Panc1 (cell line): ENCODE measurements around the gene OTOGL. TPM values are rescaled to one million over a fixed set of nuclear protein-coding genes. Genes with fewer than 3 reads are reported as not detected.
"Not testable (repeated sequence)": the region's sequence is repeated elsewhere in the genome, so short reads cannot be mapped to it uniquely, and the experiment has no call there.

Experiments
- ATAC-seq: fragments of 200-7000 bp; cut with Tn5 transposase; 2 replicates; pipeline ENCODE4 v1.9.1; 2020; ENCODE audit warnings: mild to moderate bottlenecking, moderate library complexity
- BruUV-seq: library from RNA; stranded (reverse); fragments of 400-500 nt; replicated peaks from 2 replicates; lab custom pipeline; 2021; lab: Mats Ljungman, UMichigan
- CTCF ChIA-PET: fragments of 300-600 bp; sonication (Branson Sonifier 250); formaldehyde crosslinking; loops from one replicate; lab custom pipeline; 2022; ENCODE audit warnings: antibody characterized with exemption; lab: Charles Lee
- POLR2A ChIA-PET: fragments of 300-600 bp; sonication (Branson Sonifier 250); formaldehyde crosslinking; loops from one replicate; lab custom pipeline; 2022; ENCODE audit warnings: antibody characterized with exemption; lab: Charles Lee
- DNase-seq: peaks from one replicate; pipeline ENCODE4 v3.0.0-alpha.2; 2010; ENCODE audit warnings: low read depth, low spot score
- H3K27ac ChIP-seq: 2 replicates; pipeline ENCODE4 v1.5.1; 2011; ENCODE audit warnings: mild to moderate bottlenecking, low read length, inconsistent platforms
- H3K27me3 ChIP-seq: fragments of 200-500 bp; sonication (Bioruptor generic); 2 replicates; pipeline ENCODE4 v1.6.0; 2014; ENCODE audit warnings: low read length, inconsistent platforms; ENCODE audit not compliant: control insufficient read depth, insufficient read depth
- H3K36me3 ChIP-seq: fragments of 200-500 bp; sonication (Bioruptor generic); 2 replicates; pipeline ENCODE4 v1.5.1; 2014; ENCODE audit warnings: inconsistent platforms, mild to moderate bottlenecking, low read length, moderate library complexity; ENCODE audit not compliant: control insufficient read depth, insufficient read depth
- H3K4me1 ChIP-seq: 2 replicates; pipeline ENCODE4 v1.5.1; 2011; ENCODE audit warnings: inconsistent platforms, mild to moderate bottlenecking, low read length, moderate library complexity; ENCODE audit not compliant: control insufficient read depth, insufficient read depth
- H3K4me3 ChIP-seq, 2 experiments: 2 replicates each; pipeline ENCODE4 v1.5.1; 2011 to 2012; ENCODE audit warnings: low read depth in 2 of 2, low read length in 2 of 2, mild to moderate bottlenecking in 2 of 2, inconsistent platforms in 1 of 2, moderate library complexity in 1 of 2
- H3K9me3 ChIP-seq: fragments of 200-500 bp; sonication (Bioruptor generic); 2 replicates; pipeline ENCODE4 v1.5.1; 2014; ENCODE audit warnings: low read depth, mild to moderate bottlenecking, inconsistent platforms, low read length, moderate library complexity; ENCODE audit not compliant: control insufficient read depth, insufficient read depth
- POLR2AphosphoS5 ChIP-seq: IDR thresholded peaks from 2 replicates; pipeline ENCODE4 v1.6.1; 2012; ENCODE audit warnings: mild to moderate bottlenecking, low read depth, low read length, moderate library complexity
- REST ChIP-seq, 2 experiments: IDR thresholded peaks; 2 replicates each; pipeline ENCODE4 v1.6.1; 2011 to 2012; ENCODE audit warnings: low read depth in 2 of 2, control low read depth in 1 of 2, low read length in 1 of 2, mild to moderate bottlenecking in 1 of 2, moderate library complexity in 1 of 2; ENCODE audit not compliant: insufficient read depth in 1 of 2
- SIN3A ChIP-seq: IDR thresholded peaks from 2 replicates; pipeline ENCODE4 v1.6.1; 2012; ENCODE audit warnings: low read depth, mild to moderate bottlenecking, low read length, moderate library complexity, borderline replicate concordance; ENCODE audit not compliant: insufficient read depth
- TCF7L2 ChIP-seq: IDR thresholded peaks from 2 replicates; pipeline ENCODE4 v1.6.1; 2011; ENCODE audit warnings: mild to moderate bottlenecking, low read depth, low read length, inconsistent platforms
- in situ Hi-C: cut with HindIII; loops from 2 replicates; pipeline ENCODE4 v1.10.0; 2016; ENCODE audit warnings: low sequenced_read_pairs, low pct_unique_long_range_greater_than_20kb
- intact Hi-C: fragments of 100-400 bp; cut with micrococcal nuclease; formaldehyde crosslinking; loops from one replicate; pipeline ENCODE4 v1.10.0; 2022; ENCODE audit not compliant: unreplicated experiment
- total RNA-seq: library from RNA; stranded (reverse); gene quantifications from one replicate; pipeline ENCODE4 v1.2.1, GENCODE V29; 2021; ENCODE audit not compliant: unreplicated experiment
- TF ChIP-seq, protein P1 (sequence below): fragments of 450-650 bp; IDR thresholded peaks from 2 replicates; pipeline ENCODE4 v1.5.1; 2017; ENCODE audit warnings: mild to moderate bottlenecking

OTOGL gene
- total RNA-seq, 1 experiment from 2014 or later: not detected

DNA sequence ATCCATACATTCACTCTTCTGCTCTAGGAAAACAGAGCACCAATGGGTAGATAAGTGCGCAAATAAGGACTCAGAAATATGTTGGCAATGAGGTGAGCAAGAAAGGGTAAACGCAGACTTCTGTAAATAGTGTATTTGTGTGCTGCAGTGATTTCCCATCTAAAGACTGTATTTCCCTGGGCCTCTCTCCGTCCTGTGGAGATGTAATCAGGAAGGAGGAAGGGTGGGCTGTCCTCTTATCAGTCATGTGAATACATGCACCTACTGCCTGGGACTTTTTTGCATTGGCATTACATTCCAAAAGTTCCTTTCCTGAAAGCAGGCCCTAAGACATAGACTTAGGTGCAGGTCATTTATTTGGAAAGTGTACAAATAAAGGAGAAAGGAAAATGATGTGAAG lies 114.5 kb downstream of the OTOGL start:
- no peaks in the 10 kb centered on the region for H3K4me1 ChIP-seq
- intact Hi-C loops: no loop called here
- ATAC-seq (no peak), DNase-seq (no peak)
- ChIA-PET CTCF (no interaction called here), POLR2A (no interaction called here)
- no peaks in the 10 kb centered on the region for H3K9me3 ChIP-seq
- in situ Hi-C loops: no loop called here
- TF ChIP-seq REST (IDR thresholded peaks at IDR 0.05; ENCODE audit: insufficient read depth in 1 of 2, low read depth in 2 of 2, low read length in 1 of 2) (no peak), POLR2AphosphoS5 (no peak), TCF7L2 (no peak), SIN3A (no peak)
- TF ChIP-seq, protein P1, sequence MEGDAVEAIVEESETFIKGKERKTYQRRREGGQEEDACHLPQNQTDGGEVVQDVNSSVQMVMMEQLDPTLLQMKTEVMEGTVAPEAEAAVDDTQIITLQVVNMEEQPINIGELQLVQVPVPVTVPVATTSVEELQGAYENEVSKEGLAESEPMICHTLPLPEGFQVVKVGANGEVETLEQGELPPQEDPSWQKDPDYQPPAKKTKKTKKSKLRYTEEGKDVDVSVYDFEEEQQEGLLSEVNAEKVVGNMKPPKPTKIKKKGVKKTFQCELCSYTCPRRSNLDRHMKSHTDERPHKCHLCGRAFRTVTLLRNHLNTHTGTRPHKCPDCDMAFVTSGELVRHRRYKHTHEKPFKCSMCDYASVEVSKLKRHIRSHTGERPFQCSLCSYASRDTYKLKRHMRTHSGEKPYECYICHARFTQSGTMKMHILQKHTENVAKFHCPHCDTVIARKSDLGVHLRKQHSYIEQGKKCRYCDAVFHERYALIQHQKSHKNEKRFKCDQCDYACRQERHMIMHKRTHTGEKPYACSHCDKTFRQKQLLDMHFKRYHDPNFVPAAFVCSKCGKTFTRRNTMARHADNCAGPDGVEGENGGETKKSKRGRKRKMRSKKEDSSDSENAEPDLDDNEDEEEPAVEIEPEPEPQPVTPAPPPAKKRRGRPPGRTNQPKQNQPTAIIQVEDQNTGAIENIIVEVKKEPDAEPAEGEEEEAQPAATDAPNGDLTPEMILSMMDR: no peak
- H3K27me3 ChIP-seq: no peaks in the 10 kb centered on the region
- BruUV-seq: no TSS peak
- no peak overlapping the region for H3K27ac ChIP-seq
- no peak overlapping the region for H3K4me3 ChIP-seq
- no peaks in the 10 kb centered on the region for H3K36me3 ChIP-seq

GRCh38 chr12:80217011-80217535 lies 117.7 kb downstream of the OTOGL start:
- no peaks in the 10 kb centered on the region for H3K36me3 ChIP-seq
- in situ Hi-C loops: no loop called here
- no peak overlapping the region for H3K4me3 ChIP-seq
- no peak overlapping the region for H3K27ac ChIP-seq
- ChIA-PET CTCF (no interaction called here), POLR2A (no interaction called here)
- no peak for TF ChIP-seq SIN3A
- TF ChIP-seq POLR2AphosphoS5: no peak
- TF ChIP-seq, protein P1: no peak
- TF ChIP-seq TCF7L2: no peak
- no peak for TF ChIP-seq REST (IDR thresholded peaks at IDR 0.05; ENCODE audit: insufficient read depth in 1 of 2, low read depth in 2 of 2, low read length in 1 of 2)
- no peaks in the 10 kb centered on the region for H3K27me3 ChIP-seq
- BruUV-seq: no TSS peak
- H3K9me3 ChIP-seq: no peaks in the 10 kb centered on the region
- no peak for DNase-seq
- no peak for ATAC-seq
- intact Hi-C loops: no loop called here
- H3K4me1 ChIP-seq: no peaks in the 10 kb centered on the region

- H3K9me3 ChIP-seq, H3K36me3 ChIP-seq, CTCF ChIA-PET, POLR2A ChIA-PET, ATAC-seq, intact Hi-C loops, H3K27me3 ChIP-seq, H3K4me3 ChIP-seq, in situ Hi-C loops, BruUV-seq, H3K27ac ChIP-seq, H3K4me1 ChIP-seq, DNase-seq: not testable (repeated sequence)
Measured at GRCh38 chr12:80218925-80219324, 119.6 kb downstream of the OTOGL start.
